H1 (cell line): ENCODE results near the gene CEBPE.
"Not testable (repeated sequence)": the region's sequence is repeated elsewhere in the genome, so short reads cannot be mapped to it uniquely, and the experiment has no call there.

Source experiments
- EGR1 ChIP-seq: IDR thresholded peaks from 2 replicates; pipeline ENCODE4 v1.6.1; 2011; ENCODE audit warnings: low read depth, low read length, borderline replicate concordance
- EZH2 ChIP-seq: fragments of 200-600 bp; sonication (generic); IDR thresholded peaks from 2 replicates; pipeline ENCODE4 v1.7.1; 2012; ENCODE audit warnings: low read depth, mild to moderate bottlenecking, moderate library complexity, low read length, inconsistent platforms; ENCODE audit not compliant: severe bottlenecking
- POLR2AphosphoS5 ChIP-seq: IDR thresholded peaks from 2 replicates; pipeline ENCODE4 v1.6.1; 2011; ENCODE audit warnings: low read depth, low read length
- SIRT6 ChIP-seq: IDR thresholded peaks from one replicate; pipeline ENCODE4 v1.7.1; 2012; ENCODE audit warnings: low read length, inconsistent platforms
- TCF12 ChIP-seq: IDR thresholded peaks from 2 replicates; pipeline ENCODE4 v1.6.1; 2011; ENCODE audit warnings: low read depth, mild to moderate bottlenecking, low read length
- TF ChIP-seq, protein P1 (sequence below), 3 experiments: IDR thresholded peaks; 1 replicate in 2 of 3; 2 replicates in 1 of 3; pipeline versions ENCODE4 v1.5.1 to v1.6.1; 2011; ENCODE audit warnings: low read length in 3 of 3, mild to moderate bottlenecking in 3 of 3, inconsistent platforms in 2 of 3, low read depth in 1 of 3, moderate library complexity in 1 of 3; ENCODE audit not compliant: insufficient read depth in 1 of 3; ENCODE audit errors: control extremely low read depth in 1 of 3
- TF ChIP-seq, protein P2 (sequence below): IDR thresholded peaks from 2 replicates; pipeline ENCODE4 v1.6.1; 2011; ENCODE audit warnings: low read depth, mild to moderate bottlenecking, low read length; ENCODE audit not compliant: insufficient read depth
- TF ChIP-seq, protein P3 (sequence below): IDR thresholded peaks from 2 replicates; pipeline ENCODE4 v1.6.1; 2012; ENCODE audit warnings: low read length, inconsistent platforms

DNA sequence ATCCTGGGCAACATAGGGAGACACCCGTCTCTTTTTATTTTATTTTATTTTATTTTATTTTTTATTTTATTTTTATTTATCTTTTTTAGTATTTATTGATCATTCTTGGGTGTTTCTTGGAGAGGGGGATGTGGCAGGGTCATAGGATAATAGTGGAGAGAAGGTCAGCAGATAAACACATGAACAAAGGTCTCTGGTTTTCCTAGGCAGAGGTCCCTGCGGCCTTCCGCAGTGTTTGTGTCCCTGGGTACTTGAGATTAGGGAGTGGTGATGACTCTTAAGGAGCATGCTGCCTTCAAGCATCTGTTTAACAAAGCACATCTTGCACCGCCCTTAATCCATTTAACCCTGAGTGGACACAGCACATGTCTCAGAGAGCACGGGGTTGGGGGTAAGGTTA is 11.4 kb downstream of the CEBPE start:
- TF ChIP-seq, protein P1, sequence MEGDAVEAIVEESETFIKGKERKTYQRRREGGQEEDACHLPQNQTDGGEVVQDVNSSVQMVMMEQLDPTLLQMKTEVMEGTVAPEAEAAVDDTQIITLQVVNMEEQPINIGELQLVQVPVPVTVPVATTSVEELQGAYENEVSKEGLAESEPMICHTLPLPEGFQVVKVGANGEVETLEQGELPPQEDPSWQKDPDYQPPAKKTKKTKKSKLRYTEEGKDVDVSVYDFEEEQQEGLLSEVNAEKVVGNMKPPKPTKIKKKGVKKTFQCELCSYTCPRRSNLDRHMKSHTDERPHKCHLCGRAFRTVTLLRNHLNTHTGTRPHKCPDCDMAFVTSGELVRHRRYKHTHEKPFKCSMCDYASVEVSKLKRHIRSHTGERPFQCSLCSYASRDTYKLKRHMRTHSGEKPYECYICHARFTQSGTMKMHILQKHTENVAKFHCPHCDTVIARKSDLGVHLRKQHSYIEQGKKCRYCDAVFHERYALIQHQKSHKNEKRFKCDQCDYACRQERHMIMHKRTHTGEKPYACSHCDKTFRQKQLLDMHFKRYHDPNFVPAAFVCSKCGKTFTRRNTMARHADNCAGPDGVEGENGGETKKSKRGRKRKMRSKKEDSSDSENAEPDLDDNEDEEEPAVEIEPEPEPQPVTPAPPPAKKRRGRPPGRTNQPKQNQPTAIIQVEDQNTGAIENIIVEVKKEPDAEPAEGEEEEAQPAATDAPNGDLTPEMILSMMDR (IDR thresholded peaks at IDR 0.05; ENCODE audit: control extremely low read depth in 1 of 3, insufficient read depth in 1 of 3, low read depth in 1 of 3, low read length in 3 of 3) = not testable (repeated sequence)
- TF ChIP-seq EZH2, EGR1, SIRT6, TCF12, POLR2AphosphoS5: not testable (repeated sequence)
- TF ChIP-seq, protein P2, sequence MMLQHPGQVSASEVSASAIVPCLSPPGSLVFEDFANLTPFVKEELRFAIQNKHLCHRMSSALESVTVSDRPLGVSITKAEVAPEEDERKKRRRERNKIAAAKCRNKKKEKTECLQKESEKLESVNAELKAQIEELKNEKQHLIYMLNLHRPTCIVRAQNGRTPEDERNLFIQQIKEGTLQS = not testable (repeated sequence)
- TF ChIP-seq, protein P3, sequence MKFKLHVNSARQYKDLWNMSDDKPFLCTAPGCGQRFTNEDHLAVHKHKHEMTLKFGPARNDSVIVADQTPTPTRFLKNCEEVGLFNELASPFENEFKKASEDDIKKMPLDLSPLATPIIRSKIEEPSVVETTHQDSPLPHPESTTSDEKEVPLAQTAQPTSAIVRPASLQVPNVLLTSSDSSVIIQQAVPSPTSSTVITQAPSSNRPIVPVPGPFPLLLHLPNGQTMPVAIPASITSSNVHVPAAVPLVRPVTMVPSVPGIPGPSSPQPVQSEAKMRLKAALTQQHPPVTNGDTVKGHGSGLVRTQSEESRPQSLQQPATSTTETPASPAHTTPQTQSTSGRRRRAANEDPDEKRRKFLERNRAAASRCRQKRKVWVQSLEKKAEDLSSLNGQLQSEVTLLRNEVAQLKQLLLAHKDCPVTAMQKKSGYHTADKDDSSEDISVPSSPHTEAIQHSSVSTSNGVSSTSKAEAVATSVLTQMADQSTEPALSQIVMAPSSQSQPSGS = not testable (repeated sequence)
